HEK293 (cell line): Measurements from ENCODE around the gene ARHGAP26.

ENCODE experiments used
- CTCF ChIA-PET: fragments of 350-600 bp; formaldehyde crosslinking; extraction: SDS; loops from one replicate; lab custom pipeline; 2021; ENCODE audit warnings: antibody characterized with exemption; lab: Yijun Ruan, JAX
- POLR2A ChIA-PET: fragments of 300-600 bp; formaldehyde crosslinking; extraction: SDS; loops from one replicate; lab custom pipeline; 2020; ENCODE audit warnings: antibody characterized with exemption, inconsistent platforms; lab: Yijun Ruan, JAX
- H3K27ac ChIP-seq: fragments of 200-500 bp; sonication (Bioruptor generic); 2 replicates; pipeline ENCODE4 v1.5.1; 2014; ENCODE audit warnings: low read depth, low read length, control low read depth, inconsistent platforms; ENCODE audit errors: extremely low read depth
- H3K36me3 ChIP-seq, 2 experiments: fragments of 200-500 bp in 1 of 2; sonication (Bioruptor generic) in 1 of 2; 1 replicate in 1 of 2; 2 replicates in 1 of 2; pipeline ENCODE4 v1.5.1; 2014 to 2017; ENCODE audit warnings: inconsistent platforms in 2 of 2, low read length in 2 of 2; ENCODE audit not compliant: control insufficient read depth in 2 of 2, insufficient read depth in 1 of 2
- H3K4me1 ChIP-seq: fragments of 200-500 bp; sonication (Bioruptor generic); 2 replicates; pipeline ENCODE4 v1.5.1; 2014; ENCODE audit warnings: mild to moderate bottlenecking, low read length, inconsistent platforms; ENCODE audit not compliant: control insufficient read depth, insufficient read depth
- H3K4me3 ChIP-seq: 2 replicates; pipeline ENCODE4 v1.5.1; 2011; ENCODE audit warnings: low read depth, mild to moderate bottlenecking, control low read depth, low read length, moderate library complexity
- H3K9me3 ChIP-seq: fragments of 200-500 bp; sonication (Bioruptor generic); 2 replicates; pipeline ENCODE4 v1.5.1; 2014; ENCODE audit warnings: low read depth, low read length, inconsistent platforms; ENCODE audit not compliant: control insufficient read depth, insufficient read depth
- HOXA7 ChIP-seq: sonication (generic); formaldehyde crosslinking; IDR thresholded peaks from 2 replicates; pipeline ENCODE4 v1.8.1; 2022; ENCODE audit warnings: missing genetic modification reagents, borderline replicate concordance
- KLF16 ChIP-seq: fragments of 450-650 bp; formaldehyde crosslinking; IDR thresholded peaks from 2 replicates; pipeline ENCODE4 v1.5.1; 2017; ENCODE audit warnings: missing biosample characterization, missing genetic modification characterization
- OVOL3 ChIP-seq: fragments of 450-650 bp; formaldehyde crosslinking; IDR thresholded peaks from 2 replicates; pipeline ENCODE4 v1.5.1; 2016; ENCODE audit warnings: missing biosample characterization, missing genetic modification characterization
- SALL2 ChIP-seq: fragments of 450-650 bp; formaldehyde crosslinking; IDR thresholded peaks from 2 replicates; pipeline ENCODE4 v1.5.0; 2017; ENCODE audit warnings: missing biosample characterization, mild to moderate bottlenecking, missing genetic modification characterization, borderline replicate concordance
- SCRT2 ChIP-seq: fragments of 450-650 bp; formaldehyde crosslinking; IDR thresholded peaks from 2 replicates; pipeline ENCODE4 v1.5.1; 2016; ENCODE audit warnings: missing biosample characterization, missing genetic modification characterization
- SP2 ChIP-seq: fragments of 450-650 bp; formaldehyde crosslinking; IDR thresholded peaks from 2 replicates; pipeline ENCODE4 v1.5.1; 2016; ENCODE audit warnings: missing biosample characterization, missing genetic modification characterization
- TRIM28 ChIP-seq: IDR thresholded peaks from 2 replicates; pipeline ENCODE4 v1.6.1; 2011; ENCODE audit warnings: low read length, control low read depth, borderline replicate concordance
- ZNF174 ChIP-seq: fragments of 450-650 bp; formaldehyde crosslinking; IDR thresholded peaks from 2 replicates; pipeline ENCODE4 v1.5.0; 2017; ENCODE audit warnings: missing biosample characterization, mild to moderate bottlenecking, missing genetic modification characterization
- ZNF211 ChIP-seq: fragments of 450-650 bp; formaldehyde crosslinking; IDR thresholded peaks from 2 replicates; pipeline ENCODE4 v1.5.1; 2016; ENCODE audit warnings: low read depth, missing biosample characterization, missing genetic modification characterization
- ZNF302 ChIP-seq: fragments of 450-650 bp; formaldehyde crosslinking; IDR thresholded peaks from 2 replicates; pipeline ENCODE4 v1.5.1; 2016; ENCODE audit warnings: missing biosample characterization, missing genetic modification characterization, low read depth
- ZNF394 ChIP-seq: fragments of 450-650 bp; formaldehyde crosslinking; IDR thresholded peaks from 2 replicates; pipeline ENCODE4 v1.5.1; 2016; ENCODE audit warnings: missing biosample characterization, missing genetic modification characterization, mild to moderate bottlenecking, moderate library complexity, borderline replicate concordance
- ZNF514 ChIP-seq: fragments of 450-650 bp; formaldehyde crosslinking; IDR thresholded peaks from 2 replicates; pipeline ENCODE4 v1.5.1; 2016; ENCODE audit warnings: missing biosample characterization, missing genetic modification characterization
- ZNF530 ChIP-seq: fragments of 450-650 bp; formaldehyde crosslinking; IDR thresholded peaks from 2 replicates; pipeline ENCODE4 v1.5.1; 2016; ENCODE audit warnings: low read depth, missing biosample characterization, missing genetic modification characterization
- ZNF555 ChIP-seq: fragments of 450-650 bp; formaldehyde crosslinking; conservative IDR thresholded peaks from 2 replicates; pipeline ENCODE4 v1.5.1; 2017; ENCODE audit warnings: missing biosample characterization, mild to moderate bottlenecking, missing genetic modification characterization, inconsistent platforms
- ZNF837 ChIP-seq: fragments of 450-650 bp; formaldehyde crosslinking; IDR thresholded peaks from 2 replicates; pipeline ENCODE4 v1.5.1; 2016; ENCODE audit warnings: missing biosample characterization, missing genetic modification characterization
- TF ChIP-seq, protein P1 (sequence below): fragments of 450-650 bp; formaldehyde crosslinking; IDR thresholded peaks from 2 replicates; pipeline ENCODE4 v1.5.1; 2016; ENCODE audit warnings: missing biosample characterization, missing genetic modification characterization, borderline replicate concordance
- TF ChIP-seq, protein P2 (sequence below): fragments of 450-650 bp; formaldehyde crosslinking; IDR thresholded peaks from 2 replicates; pipeline ENCODE4 v1.5.1; 2017; ENCODE audit warnings: missing biosample characterization, missing genetic modification characterization

The ARHGAP26 gene

DNA sequence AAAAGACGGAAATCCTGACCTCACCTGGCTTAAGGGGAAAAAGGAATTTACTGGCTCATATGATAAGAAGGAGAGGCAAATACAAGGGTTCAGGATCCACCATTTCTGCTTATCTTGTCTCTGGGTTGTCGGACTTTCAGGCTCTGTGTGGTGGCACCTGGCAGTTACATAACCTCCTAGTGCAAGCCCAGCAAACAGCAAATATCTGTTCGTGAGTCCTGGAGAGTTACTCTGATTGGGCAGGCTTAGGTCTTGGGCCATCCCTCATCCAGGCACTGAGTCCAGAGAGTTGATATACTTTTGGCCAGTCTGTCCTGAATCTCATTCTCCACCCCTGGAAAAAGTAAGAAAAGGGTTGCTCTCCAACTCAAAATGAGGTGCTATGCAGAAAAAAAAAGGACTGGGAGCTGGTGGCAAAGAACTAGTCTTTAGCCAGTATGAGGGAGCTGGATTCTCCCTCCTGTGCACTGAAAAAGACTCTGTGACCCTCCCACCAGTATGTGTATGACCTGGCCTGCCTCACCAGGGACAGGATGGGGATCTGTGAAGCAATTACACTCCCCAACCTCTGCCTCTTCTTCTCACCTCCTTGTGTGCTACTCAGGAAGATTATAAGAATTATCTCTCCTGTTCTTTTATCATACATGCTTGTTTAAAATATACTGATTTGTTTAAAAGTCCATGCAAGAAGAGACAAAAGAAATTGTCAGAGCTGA, 282.9 kb downstream of the ARHGAP26 start:
- Histone ChIP-seq H3K27ac (no peak overlapping the region), H3K4me3 (no peak overlapping the region), H3K4me1 (peaks cover 33% of the 10 kb centered on the region), H3K9me3 (no peaks in the 10 kb centered on the region), H3K36me3 (no peaks in the 10 kb centered on the region; a peak in 1 of 3 replicates)
- TF ChIP-seq SP2 (tag by site-specific recombination): no peak
- TF ChIP-seq KLF16 (tag by site-specific recombination): no peak
- TF ChIP-seq ZNF530 (tag by site-specific recombination): no peak
- no peak for TF ChIP-seq HOXA7 (CRISPR knock-in tag)
- no peak for TF ChIP-seq ZNF302 (tag by site-specific recombination)
- no peak for TF ChIP-seq ZNF555 (tag by site-specific recombination)
- TF ChIP-seq, protein P1, sequence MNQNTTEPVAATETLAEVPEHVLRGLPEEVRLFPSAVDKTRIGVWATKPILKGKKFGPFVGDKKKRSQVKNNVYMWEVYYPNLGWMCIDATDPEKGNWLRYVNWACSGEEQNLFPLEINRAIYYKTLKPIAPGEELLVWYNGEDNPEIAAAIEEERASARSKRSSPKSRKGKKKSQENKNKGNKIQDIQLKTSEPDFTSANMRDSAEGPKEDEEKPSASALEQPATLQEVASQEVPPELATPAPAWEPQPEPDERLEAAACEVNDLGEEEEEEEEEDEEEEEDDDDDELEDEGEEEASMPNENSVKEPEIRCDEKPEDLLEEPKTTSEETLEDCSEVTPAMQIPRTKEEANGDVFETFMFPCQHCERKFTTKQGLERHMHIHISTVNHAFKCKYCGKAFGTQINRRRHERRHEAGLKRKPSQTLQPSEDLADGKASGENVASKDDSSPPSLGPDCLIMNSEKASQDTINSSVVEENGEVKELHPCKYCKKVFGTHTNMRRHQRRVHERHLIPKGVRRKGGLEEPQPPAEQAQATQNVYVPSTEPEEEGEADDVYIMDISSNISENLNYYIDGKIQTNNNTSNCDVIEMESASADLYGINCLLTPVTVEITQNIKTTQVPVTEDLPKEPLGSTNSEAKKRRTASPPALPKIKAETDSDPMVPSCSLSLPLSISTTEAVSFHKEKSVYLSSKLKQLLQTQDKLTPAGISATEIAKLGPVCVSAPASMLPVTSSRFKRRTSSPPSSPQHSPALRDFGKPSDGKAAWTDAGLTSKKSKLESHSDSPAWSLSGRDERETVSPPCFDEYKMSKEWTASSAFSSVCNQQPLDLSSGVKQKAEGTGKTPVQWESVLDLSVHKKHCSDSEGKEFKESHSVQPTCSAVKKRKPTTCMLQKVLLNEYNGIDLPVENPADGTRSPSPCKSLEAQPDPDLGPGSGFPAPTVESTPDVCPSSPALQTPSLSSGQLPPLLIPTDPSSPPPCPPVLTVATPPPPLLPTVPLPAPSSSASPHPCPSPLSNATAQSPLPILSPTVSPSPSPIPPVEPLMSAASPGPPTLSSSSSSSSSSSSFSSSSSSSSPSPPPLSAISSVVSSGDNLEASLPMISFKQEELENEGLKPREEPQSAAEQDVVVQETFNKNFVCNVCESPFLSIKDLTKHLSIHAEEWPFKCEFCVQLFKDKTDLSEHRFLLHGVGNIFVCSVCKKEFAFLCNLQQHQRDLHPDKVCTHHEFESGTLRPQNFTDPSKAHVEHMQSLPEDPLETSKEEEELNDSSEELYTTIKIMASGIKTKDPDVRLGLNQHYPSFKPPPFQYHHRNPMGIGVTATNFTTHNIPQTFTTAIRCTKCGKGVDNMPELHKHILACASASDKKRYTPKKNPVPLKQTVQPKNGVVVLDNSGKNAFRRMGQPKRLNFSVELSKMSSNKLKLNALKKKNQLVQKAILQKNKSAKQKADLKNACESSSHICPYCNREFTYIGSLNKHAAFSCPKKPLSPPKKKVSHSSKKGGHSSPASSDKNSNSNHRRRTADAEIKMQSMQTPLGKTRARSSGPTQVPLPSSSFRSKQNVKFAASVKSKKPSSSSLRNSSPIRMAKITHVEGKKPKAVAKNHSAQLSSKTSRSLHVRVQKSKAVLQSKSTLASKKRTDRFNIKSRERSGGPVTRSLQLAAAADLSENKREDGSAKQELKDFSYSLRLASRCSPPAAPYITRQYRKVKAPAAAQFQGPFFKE (tag by site-specific recombination): no peak
- no peak for TF ChIP-seq ZNF174 (tag by site-specific recombination)
- TF ChIP-seq ZNF394 (tag by site-specific recombination): no peak
- TF ChIP-seq ZNF514 (tag by site-specific recombination): no peak
- TF ChIP-seq TRIM28: no peak
- TF ChIP-seq, protein P2, sequence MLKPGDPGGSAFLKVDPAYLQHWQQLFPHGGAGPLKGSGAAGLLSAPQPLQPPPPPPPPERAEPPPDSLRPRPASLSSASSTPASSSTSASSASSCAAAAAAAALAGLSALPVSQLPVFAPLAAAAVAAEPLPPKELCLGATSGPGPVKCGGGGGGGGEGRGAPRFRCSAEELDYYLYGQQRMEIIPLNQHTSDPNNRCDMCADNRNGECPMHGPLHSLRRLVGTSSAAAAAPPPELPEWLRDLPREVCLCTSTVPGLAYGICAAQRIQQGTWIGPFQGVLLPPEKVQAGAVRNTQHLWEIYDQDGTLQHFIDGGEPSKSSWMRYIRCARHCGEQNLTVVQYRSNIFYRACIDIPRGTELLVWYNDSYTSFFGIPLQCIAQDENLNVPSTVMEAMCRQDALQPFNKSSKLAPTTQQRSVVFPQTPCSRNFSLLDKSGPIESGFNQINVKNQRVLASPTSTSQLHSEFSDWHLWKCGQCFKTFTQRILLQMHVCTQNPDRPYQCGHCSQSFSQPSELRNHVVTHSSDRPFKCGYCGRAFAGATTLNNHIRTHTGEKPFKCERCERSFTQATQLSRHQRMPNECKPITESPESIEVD (tag by site-specific recombination): no peak
- no peak for TF ChIP-seq SCRT2 (tag by site-specific recombination)
- TF ChIP-seq ZNF211 (tag by site-specific recombination): no peak
- no peak for TF ChIP-seq ZNF837
- ChIA-PET POLR2A (no interaction called here), CTCF (interaction anchor here (0.6 to 1.6 kb wide), 2 partner anchors 35 to 233 kb away, joined by 4 to 6 read pairs; no protein-coding TSS in a partner anchor)

DNA sequence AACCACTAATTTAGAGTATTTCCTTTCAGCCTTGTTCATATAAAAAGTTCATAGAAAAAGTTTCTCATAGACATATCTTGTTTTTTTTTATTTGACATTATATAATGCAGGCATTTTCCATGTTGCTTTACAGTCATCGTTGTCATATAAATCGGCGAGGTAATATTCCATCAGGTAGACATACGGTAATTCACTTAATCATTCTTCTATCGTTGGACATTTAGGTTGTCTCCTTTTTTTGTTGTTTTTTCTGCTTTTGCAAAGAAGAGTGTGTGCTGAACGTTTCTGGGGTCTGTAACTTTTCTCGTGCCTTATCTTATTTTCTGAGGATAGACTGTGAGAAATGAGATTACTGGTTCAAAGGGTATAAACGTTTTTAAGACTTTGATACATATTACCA, 283.6 kb downstream of the ARHGAP26 start:
- TF ChIP-seq HOXA7 (CRISPR knock-in tag): no peak
- no peak for TF ChIP-seq OVOL3 (tag by site-specific recombination)
- no peak for TF ChIP-seq SALL2
- H3K4me1 ChIP-seq: peaks cover 33% of the 10 kb centered on the region
- H3K27ac ChIP-seq: no peak overlapping the region
- H3K4me3 ChIP-seq: no peak overlapping the region
- no peaks in the 10 kb centered on the region for H3K9me3 ChIP-seq
- POLR2A ChIA-PET: no interaction called here
- CTCF ChIA-PET: interaction anchor here (1.6 kb wide), 1 partner anchor 35 kb away, joined by 6 read pairs; no protein-coding TSS in a partner anchor
- no peaks in the 10 kb centered on the region for H3K36me3 ChIP-seq
